ENCODE data around the gene KLHL24.

DNA sequence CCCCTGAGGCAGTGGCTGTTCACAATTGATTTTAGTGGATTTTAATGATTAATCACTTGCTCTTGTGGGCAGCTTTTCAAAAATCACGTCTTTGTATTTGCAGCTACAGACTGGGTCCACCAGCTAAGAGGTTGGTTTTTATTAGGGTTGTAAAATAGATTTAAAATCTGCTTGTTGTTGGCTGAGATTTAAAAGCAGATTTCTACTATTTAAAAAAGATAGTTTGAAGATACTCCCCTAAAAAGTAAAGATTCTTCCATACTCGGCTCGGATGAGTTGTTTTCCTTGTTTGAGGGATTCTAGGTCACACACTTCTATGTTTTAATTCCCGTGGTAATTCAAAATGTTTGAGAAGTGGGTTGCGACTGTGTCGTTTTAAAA lies 1.7 kb downstream of the KLHL24 start:
- TF ChIP-seq, protein P1, sequence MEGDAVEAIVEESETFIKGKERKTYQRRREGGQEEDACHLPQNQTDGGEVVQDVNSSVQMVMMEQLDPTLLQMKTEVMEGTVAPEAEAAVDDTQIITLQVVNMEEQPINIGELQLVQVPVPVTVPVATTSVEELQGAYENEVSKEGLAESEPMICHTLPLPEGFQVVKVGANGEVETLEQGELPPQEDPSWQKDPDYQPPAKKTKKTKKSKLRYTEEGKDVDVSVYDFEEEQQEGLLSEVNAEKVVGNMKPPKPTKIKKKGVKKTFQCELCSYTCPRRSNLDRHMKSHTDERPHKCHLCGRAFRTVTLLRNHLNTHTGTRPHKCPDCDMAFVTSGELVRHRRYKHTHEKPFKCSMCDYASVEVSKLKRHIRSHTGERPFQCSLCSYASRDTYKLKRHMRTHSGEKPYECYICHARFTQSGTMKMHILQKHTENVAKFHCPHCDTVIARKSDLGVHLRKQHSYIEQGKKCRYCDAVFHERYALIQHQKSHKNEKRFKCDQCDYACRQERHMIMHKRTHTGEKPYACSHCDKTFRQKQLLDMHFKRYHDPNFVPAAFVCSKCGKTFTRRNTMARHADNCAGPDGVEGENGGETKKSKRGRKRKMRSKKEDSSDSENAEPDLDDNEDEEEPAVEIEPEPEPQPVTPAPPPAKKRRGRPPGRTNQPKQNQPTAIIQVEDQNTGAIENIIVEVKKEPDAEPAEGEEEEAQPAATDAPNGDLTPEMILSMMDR (conservative IDR thresholded peaks at IDR 0.05 in 1 of 2, IDR thresholded peaks at IDR 0.05 in 1 of 2; ENCODE audit: low read depth in 1 of 2, low read length in 2 of 2), result no peak
- no peak for TF ChIP-seq EZH2 (IDR thresholded peaks at IDR 0.05; ENCODE audit: low read length, missing control alignments)

All from fibroblast of lung (primary cell).